HG02943 (cell line): Measurements from ENCODE around the gene STING1.
"Not testable (repeated sequence)": the region's sequence is repeated elsewhere in the genome, so short reads cannot be mapped to it uniquely, and the experiment has no call there.

Experiments
- ATAC-seq: cut with Tn5 transposase; IDR thresholded peaks from one replicate; pipeline ENCODE4 v1.9.1; 2021; ENCODE audit warnings: mild to moderate bottlenecking, low read depth, moderate library complexity; ENCODE audit not compliant: unreplicated experiment

STING1 gene

DNA sequence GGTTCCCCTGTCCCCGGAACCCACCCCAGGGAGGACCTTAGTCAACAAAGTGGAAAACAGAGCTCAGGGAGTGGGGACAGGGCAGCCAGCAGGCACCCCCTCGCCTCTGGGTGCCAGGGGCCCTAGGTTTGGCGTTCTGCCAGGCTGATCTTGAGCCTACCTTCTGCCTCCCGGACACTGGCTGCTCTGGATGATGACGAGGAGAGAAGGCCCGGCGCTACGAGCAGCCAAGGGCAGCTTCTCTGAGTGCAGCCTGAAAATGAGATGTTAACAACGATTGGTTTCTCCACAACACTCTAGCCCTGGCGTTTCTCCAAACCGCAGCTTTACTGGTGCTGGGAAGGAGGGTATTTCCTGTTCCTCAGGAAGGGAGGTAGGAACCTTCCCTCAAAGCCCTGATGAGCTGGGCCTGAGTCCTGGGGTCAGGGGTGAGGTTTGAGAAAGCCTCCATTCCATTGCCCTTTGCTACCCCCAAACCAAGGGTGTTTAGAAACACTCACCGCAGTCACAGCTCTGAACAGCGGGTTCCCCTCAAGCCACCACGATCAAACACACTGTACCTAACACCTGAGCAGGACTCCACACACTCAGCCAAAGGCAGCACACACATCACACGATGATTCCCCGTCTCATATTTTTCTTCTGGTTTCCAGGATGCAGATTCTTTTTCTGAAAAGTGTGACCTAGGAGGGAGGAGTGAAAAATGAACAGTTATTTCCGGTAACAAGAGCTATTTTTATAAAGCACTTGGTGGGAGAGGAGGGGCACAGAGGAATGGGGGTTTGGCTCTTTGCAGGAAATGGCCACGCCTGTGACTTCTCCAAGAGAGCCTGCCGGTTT is at the start of gene STING1:
STING1 (minus strand) TSS at position 709 of the 840 bp plus-strand sequence. CDS start 1,054 bp downstream, outside the sequence.
- no peak for ATAC-seq

DNA sequence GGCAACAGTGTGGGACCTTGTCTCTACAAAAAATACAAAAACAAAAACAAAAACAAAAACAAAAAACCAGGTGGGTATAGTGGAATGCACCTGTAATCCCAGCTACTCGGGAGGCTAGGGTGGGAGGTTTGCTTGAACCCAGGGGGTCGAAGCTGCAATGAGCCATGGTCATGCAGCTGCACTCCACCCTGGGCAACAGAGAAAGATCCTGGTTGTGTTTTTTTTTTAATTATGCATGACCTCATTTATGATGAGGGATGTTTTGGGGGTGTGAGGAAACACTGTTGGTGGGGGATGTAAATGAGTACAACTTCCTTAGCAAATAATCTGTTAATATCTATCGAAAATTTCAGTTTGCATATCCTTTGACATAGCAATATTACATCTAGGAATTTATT is 49.2 kb upstream of the STING1 start:
- no peak for ATAC-seq

DNA sequence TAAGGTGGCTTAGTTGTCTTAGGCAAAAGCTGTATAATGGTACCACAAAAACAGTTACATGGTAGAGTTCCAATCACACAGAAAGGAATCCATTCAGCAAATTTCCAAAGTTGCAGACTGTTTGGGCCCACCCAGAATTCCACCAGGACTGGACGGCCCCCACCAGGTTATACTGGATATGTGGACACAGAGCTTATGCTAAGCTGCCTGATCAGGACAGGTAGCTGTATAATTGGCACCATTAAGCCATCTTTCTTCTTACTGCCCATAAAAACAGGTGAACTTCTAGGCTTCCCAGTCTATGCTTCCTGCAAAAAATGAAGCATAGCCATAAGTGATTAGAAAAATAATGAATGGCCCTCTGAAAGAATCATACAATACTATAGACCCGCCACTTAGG is 47.5 kb upstream of the STING1 start:
- not testable (repeated sequence) for ATAC-seq

DNA sequence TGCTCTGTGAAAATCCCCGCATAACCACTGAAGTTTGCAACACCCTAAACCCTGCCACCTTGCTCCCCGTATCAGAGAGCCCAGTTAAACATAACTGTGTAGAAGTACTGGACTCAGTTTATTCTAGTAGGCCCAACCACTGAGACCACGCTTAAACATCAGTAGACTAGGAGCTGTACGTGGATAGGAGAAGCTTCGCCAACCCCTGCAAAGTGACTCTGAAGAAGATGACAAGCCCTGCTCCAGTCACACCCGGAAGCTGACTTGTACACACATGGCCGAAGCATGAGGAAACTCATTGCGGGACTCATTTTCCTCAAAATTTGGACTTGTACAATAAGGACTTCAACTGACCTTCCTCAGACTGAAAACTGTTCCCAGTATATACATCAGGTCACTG is 46.1 kb upstream of the STING1 start:
- ATAC-seq = not testable (repeated sequence)

DNA sequence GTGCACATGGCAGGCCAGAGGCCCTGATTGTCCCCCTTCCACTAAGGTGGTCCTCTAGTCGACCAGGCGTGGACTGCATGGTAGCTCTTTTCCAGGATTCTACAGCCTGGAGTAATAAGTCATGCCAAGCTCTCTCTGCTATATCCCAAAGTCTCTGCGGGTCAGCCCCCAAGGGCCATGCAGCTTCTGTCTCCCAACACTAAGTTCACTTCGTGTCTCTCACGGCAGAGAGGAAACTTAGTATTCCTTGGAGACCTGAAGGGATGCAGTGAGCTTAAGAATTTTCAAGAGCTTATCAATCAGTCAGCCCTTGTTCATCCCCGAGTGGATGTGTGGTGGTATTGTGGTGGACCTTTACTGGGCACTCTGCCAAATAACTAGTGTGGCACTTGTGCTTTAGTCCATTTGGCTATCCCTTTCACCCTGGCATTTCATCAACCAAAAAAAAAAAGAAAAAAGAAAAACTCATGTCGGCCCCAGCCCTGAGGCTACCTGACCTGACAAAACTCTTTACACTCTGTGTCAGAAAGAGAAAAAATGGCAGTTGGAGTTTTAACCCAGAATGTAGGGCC is 45.4 kb upstream of the STING1 start:
- ATAC-seq = not testable (repeated sequence)

DNA sequence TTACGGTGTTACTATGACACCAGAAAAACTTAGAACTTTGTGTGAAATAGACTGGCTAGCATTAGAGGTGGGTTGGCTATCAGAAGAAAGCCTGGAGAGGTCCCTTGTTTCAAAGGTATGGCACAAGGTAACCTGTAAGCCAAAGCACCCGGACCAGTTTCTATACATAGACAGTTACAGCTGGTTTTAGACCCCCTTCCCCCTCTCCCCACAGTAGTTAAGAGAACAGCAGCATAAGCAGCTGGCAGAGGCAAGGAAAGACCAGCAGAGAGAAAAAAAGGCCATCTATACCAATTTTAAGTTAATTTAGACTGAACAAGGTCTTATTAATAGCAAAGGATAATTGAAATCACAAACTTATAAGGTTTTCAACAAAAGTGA is 44.5 kb upstream of the STING1 start:
- ATAC-seq = not testable (repeated sequence)

DNA sequence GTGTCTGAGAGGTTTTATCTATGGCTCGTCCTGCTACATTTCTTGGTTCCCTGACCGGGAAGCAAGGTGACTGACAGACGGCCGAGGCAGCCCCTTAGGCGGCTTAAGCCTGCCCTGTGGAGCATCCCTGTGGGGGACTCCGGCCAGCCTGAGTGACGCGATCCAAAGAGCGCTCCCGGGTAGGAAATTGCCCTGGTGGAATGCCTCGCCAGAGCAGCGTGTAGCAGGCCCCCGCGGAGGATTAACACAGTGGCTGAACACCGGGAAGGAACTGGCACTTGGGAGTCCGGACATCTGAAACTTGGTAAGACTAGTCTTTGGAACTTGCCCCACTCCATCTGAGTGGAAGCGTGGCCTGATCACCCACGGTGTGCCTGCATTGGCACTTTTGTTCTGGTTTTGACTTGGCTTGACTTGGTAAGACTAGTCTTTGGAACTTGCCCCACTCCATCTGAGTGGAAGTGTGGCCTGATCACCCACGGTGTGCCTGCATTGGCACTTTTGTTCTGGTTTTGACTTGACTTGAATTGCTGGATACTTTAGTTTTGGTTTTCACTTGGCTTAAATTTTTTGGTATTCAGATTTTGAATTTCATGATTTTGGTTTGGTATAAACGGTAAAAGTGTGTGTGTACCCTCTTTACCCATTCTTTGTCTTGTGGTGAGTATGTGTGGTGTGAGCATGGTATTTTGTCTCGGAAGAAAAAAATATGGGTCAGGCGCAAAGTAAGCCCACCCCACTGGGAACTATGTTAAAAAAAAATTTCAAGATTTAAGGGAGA is 43.9 kb upstream of the STING1 start:
- not testable (repeated sequence) for ATAC-seq

DNA sequence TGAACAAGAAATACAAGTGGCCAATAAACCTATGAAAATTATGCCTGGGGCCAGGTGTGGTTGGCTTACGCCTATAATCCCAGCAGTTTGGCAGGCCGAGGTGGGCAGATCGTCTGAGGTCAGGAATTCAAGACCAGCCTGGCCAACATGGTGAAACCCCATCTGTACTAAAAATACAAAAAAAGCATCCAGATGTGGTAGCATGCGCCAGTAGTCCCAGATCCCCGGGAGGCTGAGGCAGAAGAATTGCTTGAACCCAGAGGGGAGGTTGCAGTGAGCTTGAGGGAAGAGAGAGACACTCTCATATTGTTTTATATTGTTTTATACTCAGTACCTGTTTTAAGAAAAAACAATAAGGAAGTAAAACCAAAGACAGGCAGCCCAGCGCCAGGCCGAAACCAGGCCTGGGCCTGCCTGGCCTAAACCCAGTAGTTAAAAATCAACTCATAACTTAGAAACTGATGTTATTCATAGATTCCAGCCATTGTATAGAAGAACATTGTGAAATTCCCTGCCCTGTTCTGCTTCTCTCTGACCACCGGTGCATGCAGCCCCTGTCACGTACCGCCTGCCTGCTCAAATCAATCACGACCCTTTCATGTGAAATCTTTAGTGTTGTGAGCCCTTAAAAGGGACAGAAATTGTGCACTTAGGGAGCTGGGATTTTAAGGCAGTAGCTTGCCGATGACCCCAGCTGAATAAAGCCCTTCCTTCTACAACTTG is 43.2 kb upstream of the STING1 start:
- ATAC-seq = not testable (repeated sequence)

DNA sequence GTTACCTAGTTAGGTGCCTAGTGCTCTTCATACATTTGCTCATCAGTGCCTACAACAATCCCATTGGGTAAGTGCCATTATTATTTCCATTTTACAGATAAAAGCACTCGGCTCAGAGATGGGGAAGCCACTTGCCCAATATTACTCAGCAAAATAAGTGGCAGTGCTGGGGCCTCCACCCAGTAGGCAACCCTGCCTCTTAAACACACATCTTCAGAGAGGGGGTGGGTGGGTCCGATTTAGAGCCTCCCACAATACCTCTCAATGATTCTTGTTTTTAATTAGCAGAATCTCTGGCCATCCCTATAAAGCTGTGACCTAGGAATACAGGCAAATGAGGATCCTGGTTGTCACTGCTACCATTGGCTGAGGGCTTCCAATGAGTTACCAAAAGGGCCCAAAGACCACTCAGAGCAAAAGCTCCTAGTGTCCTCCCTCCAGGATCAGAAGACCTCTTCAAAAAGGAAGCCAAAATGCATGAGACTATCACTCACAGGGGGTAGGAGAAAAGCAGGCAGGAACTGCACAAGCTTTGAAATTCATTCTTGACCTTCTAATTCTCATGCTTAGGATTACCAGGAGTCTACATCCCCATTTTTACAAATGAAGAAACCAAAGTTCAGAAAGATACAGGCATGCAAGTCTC is 42.5 kb upstream of the STING1 start:
- no peak for ATAC-seq

DNA sequence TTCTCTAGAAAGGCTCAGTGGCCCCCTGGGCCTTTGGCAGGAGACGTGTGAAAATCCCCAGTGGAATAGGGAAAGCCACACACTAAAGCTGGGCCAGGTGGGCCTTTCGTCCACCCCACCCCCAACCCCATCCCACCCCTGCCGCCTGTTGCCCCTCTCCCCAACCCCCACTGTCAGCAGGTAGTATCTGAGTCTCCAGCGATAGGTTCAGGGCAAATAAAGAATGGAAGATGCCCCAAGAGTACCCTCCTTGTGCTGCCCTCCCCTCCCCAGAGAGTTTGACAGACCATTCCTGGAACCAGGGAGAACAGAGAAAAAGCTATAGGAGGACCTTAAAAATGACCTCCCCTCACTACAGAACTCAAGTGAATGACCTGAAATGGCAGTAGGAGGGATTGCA is 41.9 kb upstream of the STING1 start:
- ATAC-seq = no peak

DNA sequence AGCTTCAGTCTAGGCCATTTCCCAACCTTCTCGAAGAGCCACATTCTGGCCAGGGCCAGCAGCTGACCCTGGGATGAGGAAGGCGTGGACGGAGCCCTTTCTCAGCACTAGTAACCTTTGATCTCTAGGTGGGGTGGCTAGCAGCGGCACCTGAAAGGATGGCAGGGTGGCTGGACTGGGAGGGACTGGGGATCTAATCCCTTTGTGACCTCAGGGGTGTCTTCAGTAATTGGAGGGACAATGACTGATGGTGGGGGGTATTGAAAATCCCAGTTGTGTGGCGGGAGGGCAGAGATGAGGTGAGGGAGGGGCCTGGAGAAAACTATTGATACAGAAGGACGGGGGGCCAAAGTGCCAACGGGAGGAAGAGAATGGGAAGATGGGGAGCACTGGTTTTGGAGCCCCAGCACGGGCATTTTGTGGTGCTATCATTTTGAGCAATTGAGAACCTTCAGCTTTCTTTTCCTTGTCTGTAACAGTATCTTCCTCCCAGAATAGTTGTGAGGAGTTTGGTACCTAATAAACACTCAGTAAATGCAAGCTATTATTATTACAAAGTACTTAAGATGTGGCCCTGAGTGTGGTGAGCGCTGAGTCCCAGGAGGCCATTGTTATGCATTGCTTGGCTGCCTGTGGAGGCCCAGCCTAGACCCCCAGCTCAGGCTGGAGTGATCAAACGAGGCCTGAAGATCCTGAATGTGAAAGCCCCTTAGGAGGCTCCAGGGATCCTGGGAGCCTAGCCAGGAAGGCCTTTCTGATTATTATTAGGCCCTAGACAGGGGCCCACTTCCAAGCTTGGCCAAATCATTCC is 41.3 kb upstream of the STING1 start:
- ATAC-seq = no peak

DNA sequence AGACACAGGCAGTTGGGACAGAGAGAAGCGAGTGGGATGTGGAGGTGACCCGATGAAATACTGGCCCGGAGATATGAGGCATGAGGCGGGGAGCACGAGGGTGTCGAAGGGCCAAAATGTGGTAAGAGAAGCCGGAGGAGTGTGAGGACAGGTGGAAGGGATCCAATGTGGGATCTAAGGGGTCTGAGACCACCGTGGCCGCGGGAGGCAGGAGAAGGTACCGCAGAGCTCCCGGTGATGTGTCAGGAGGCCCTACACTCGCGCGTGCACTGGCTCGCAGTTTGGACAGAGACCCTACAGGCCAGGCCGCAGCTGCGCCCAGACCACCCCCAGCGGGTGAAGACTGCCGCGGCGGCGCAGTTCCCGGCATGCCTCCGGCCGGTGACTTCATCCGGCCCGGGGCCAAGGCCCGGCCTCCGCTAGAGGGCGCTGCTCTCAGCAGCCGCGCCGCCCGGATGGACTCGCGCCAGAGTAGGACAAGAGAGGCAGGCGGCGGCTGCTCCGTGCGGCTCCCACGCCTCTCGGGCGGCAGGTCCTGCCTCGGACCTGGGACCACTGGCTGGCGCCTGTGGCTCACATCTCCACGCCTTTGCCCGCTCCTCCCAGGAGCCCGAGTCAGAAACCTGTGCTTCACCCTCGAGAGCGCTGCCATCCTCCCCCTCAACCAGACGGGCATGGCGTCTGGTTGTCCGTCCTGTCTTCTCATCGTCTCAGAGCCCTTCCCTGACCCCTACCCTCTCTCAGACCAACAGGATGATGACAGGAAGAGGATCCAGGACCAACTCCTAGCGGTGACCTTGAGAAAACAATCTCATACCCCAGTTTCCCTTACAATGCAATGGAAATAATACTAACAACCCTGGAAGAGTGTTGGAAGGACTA is 35.4 kb upstream of the STING1 start:
- peak; percentile 79 for ATAC-seq

DNA sequence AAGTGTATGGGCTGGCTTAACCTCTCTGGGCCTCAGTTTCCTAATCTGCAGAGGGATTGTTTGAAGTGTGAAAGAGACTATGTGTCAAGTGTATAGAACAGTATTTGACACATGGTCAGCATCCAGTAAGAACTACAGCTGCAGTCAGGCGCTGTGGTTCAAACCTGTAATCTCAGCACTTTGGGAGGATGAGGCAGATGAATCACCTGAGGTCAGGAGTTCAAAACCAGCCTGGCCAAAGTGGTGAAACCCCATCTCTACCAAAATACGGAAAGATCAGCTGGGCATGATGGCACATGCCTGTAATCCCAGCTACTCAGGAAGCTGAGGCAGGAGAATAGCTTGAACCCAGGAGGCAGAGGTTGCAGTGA is 31.9 kb upstream of the STING1 start:
- ATAC-seq = no peak

DNA sequence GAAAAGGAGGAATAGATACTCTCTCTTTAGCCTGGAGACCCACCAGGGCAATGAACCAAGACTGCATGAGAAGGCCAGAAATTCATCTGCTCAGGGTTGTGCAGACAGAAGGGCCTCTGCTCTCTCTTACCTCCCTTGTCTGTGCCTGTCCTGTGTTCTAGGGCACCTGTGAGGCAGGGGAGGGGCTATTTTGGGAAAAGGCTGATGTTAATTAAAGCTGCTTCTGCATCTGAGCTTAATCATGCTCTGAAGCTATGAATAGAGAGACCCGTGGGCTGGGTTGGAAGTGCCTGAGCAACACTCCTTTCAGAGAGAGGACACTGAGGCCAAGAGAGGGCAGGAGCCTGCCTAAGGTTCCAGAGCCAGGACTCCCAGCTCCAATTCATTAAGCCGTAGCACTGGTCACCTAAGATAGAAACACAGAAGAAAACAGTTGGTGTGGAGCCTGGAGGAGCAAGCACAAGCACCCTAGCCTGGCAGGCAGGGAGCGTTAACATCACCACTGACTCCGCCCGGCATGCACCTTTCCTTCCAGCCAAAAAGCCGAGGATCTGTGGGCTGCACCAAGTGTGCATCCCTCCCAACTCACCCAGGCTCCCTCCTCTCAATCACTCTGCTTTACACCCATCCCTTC is 31.4 kb upstream of the STING1 start:
- ATAC-seq = no peak

DNA sequence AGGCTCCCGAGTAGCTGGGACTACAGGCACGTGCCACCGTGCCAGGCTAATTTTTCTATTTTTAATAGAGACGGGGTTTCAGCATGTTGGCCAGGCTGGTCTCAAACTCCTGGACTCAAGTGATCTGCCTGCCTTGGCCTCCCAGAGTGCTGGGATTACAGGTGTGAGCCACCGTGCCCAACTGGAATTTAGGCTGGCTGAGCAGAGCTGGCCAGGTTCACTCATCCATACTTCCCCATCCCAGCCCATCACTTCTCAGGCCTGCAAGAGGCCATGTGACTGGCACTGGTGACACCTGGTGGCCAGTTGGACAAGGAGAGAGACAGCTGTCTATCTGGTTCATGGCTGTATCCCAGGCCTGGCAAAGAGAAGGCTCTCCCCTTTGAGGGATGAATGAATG is 30.9 kb upstream of the STING1 start:
- ATAC-seq = not testable (repeated sequence)

DNA sequence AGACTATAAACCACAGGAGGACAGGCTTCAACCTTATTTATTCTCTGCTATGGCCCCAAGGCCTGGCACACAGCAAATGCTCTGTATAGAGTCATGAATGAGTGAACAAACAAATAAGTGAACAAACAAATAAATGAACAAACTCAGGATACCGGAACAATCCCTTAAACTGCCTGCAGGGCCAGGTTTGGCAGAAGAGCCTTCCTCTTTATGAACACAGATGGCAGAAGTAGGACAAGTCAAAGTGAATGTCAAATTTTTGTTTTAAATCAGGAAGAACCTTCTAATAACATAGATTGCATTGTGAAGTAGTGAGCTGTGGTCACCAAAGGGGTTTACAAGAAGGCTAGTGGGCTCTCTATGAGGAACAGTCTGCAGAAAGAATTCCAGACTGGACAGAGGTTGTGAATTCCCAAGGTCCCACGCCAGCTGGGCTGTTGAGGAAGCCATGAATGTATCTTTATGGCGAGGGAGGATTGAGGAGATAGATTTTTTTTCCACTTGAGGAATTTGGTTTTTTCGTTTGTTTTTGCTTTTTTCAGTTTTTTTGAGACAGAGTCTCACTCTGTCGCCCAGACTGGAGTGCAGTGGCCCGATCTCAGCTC is 30.3 kb upstream of the STING1 start:
- no peak for ATAC-seq

DNA sequence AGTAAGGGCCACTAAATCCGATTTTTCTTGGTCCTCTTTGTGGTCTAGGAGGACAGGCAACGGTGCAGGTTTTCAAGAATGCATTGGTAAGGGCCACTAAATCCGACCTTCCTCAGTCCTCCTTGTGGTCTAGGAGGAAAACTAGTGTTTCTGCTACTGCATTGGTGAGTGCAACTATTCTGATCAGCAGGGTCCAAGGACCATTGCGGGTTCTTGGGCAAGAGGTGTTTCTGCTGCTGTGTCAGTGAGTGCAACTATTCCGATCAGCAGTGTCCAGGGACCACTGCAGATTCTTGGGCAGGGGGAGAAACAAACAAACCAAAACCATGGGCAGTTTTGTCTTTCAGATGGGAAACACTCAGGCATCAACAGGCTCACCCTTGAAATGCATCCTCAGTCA is 22.2 kb upstream of the STING1 start:
- ATAC-seq = not testable (repeated sequence)

DNA sequence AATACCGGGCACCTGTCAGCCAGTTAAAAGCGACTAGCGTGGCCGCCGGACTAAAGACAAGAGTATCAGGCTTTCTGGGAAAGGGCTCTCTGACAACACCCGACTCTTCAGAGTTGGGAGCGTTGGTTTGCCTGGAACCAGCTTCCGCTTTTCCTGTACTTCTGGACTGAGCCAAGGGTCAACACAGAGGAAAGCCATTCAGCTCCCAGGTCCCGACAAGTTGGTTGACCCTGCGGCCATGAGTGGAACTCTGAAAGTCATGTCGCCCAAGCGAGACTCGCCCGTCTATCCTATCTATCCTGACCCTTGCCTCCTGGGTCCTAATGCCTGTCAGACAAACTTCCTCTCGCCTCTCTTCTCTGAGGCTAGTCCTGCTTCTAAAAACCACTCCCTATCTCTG is 21.3 kb upstream of the STING1 start:
- ATAC-seq = not testable (repeated sequence)
